Ectodermal cell (in vitro differentiated cells): ENCODE data around the gene RHOG.

Experiments
- H3K27ac ChIP-seq: 2 replicates; pipeline ENCODE4 v1.7.0; 2013; ENCODE audit warnings: mild to moderate bottlenecking, low read depth, low read length; ENCODE audit not compliant: insufficient read depth, poor library complexity, severe bottlenecking
- H3K27me3 ChIP-seq: 2 replicates; pipeline ENCODE4 v1.7.0; 2013; ENCODE audit warnings: mild to moderate bottlenecking, low read length; ENCODE audit not compliant: insufficient read depth, control insufficient read depth, poor library complexity, severe bottlenecking
- H3K36me3 ChIP-seq: one replicate; pipeline ENCODE4 v1.7.0; 2013; ENCODE audit warnings: low read length; ENCODE audit not compliant: control insufficient read depth, insufficient read depth
- H3K4me1 ChIP-seq: one replicate; pipeline ENCODE4 v1.7.0; 2013; ENCODE audit warnings: low read length; ENCODE audit not compliant: control insufficient read depth, insufficient read depth
- H3K4me3 ChIP-seq: 2 replicates; pipeline ENCODE4 v1.7.0; 2013; ENCODE audit warnings: low read depth, low read length, control low read depth; ENCODE audit not compliant: insufficient read depth
- H3K9me3 ChIP-seq: 2 replicates; pipeline ENCODE4 v1.7.0; 2013; ENCODE audit warnings: mild to moderate bottlenecking, low read length, moderate library complexity; ENCODE audit not compliant: control insufficient read depth
- WGBS, 2 experiments: methylation state at CpG; one replicate each; pipeline ENCODE4 v1.1.7; 2013; ENCODE audit warnings: missing lambda C conversion rate in 2 of 2; 5-methylcytosine and 5-hydroxymethylcytosine counted together

The RHOG gene

DNA sequence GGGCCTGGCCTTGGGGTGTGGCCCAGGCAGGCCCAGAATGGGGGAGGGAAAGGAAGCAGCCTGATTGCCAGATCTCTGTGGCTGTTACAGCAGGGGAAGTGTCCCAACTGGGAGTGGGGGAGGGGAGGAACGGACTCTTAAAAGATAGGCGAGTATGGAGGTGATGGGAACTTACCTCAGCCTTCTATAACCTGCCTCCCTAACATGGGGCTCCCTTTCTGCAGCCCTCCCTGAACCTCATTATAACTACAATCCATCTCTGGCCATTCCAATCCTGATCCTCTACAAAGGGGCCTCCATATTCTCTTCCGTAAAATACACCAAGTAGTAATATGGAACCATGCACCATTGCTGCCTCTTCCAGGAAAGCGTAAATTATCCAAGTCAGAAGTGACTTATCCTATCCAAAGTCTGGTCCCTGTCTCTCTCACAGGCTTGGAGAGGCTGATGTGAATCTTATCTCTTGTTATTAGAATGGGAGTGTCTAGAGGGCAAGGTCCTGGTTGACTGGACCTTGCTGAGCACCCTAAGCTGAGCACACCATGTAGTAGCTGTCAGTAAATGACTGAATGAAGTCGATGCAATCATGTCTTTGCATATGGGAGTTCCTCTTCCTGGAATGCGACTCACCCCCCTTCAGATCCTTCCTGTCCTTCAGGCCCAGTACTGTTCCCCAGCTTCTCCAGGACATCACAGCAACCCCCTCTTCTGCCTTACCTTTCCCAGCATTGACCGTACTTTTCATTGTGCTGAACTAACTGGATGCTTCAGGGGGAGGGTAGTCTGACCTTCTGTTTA lies 5.9 kb downstream of the RHOG start:
- no peaks in the 10 kb centered on the region for H3K36me3 ChIP-seq
- WGBS, 2 experiments, result 82 to 91% methylated on average over 7 of the region's 7 CpGs

GRCh38 chr11:3834349-3834663 lies 6.5 kb downstream of the RHOG start:
- H3K36me3 ChIP-seq, result no peaks in the 10 kb centered on the region
- no peak overlapping the region for H3K4me3 ChIP-seq
- H3K27me3 ChIP-seq, result no peaks in the 10 kb centered on the region
- 84 to 88% methylated on average over 4 of the region's 4 CpGs for WGBS, 2 experiments
- no peaks in the 10 kb centered on the region for H3K4me1 ChIP-seq
- no peak overlapping the region for H3K27ac ChIP-seq
- no peaks in the 10 kb centered on the region for H3K9me3 ChIP-seq

More for the DNA sequence above, 5.9 kb downstream of the RHOG start:
- no peaks in the 10 kb centered on the region for H3K27me3 ChIP-seq
- H3K4me3 ChIP-seq, result no peak overlapping the region
- H3K9me3 ChIP-seq, result no peaks in the 10 kb centered on the region
- H3K4me1 ChIP-seq, result peaks cover 4% of the 10 kb centered on the region
- H3K27ac ChIP-seq, result no peak overlapping the region

DNA sequence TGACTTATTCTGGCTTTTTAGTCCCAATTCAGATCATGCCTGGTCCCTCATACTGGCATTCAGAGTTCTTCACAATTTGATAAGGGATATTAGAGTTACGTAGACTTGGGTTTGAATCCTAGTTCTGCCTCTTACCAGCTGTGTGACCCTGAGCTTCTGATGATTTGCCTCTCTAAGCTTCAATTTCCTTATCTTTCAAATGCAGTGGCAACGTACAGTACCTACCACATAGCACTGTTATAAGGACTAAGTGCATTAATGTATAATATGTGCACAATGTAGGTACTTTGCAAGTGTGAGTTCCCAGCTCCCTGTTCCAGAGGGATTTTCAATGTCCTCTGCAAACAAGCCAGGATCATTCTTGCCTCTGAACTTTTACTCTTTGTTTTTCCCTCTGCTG lies 7.3 kb downstream of the RHOG start:
- Histone ChIP-seq H3K4me1 (no peaks in the 10 kb centered on the region), H3K36me3 (no peaks in the 10 kb centered on the region)

GRCh38 chr11:3832816-3833215 lies 7.9 kb downstream of the RHOG start:
- 88 to 100% methylated on average over 2 of the region's 2 CpGs for WGBS, 2 experiments
- H3K4me3 ChIP-seq, result no peak overlapping the region
- H3K4me1 ChIP-seq, result no peaks in the 10 kb centered on the region
- H3K27ac ChIP-seq, result no peak overlapping the region
- H3K36me3 ChIP-seq, result peaks cover under 1% of the 10 kb centered on the region
- H3K27me3 ChIP-seq, result no peaks in the 10 kb centered on the region
- no peaks in the 10 kb centered on the region for H3K9me3 ChIP-seq

More for the DNA sequence above, 7.3 kb downstream of the RHOG start:
- no peak overlapping the region for H3K4me3 ChIP-seq
- no peaks in the 10 kb centered on the region for H3K27me3 ChIP-seq
- H3K27ac ChIP-seq, result no peak overlapping the region
- 89 to 100% methylated on average over 1 to 2 of the region's 2 CpGs for WGBS, 2 experiments
- H3K9me3 ChIP-seq, result no peaks in the 10 kb centered on the region

GRCh38 chr11:3831378-3832239 lies 9.2 kb downstream of the RHOG start:
- Histone ChIP-seq H3K27me3 (no peaks in the 10 kb centered on the region), H3K4me1 (peaks cover 6% of the 10 kb centered on the region), H3K36me3 (peaks cover 7% of the 10 kb centered on the region), H3K9me3 (no peaks in the 10 kb centered on the region), H3K27ac (no peak overlapping the region), H3K4me3 (no peak overlapping the region)
- 85% methylated on average over 12 of the region's 13 CpGs for WGBS, 2 experiments

DNA sequence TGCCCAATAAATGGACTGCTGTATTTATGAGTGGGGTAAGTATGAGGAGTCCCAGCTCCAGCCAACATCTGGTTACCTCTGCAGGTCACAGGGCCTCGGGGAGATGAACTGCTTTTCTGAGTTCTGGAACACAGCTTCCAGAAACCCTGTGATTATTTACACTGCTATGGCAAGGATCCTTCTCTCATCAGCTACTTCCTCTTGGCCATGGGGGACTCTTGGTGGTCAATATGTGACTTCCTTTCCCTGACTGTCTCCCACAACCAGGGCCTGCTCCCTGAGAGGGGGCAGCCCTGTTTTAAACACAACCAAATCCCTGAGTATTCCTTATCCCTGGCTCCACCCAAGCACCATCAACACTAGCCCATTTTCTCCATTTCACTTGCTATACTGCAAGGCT lies 10.0 kb downstream of the RHOG start:
- Histone ChIP-seq H3K4me1 (peaks cover 6% of the 10 kb centered on the region), H3K4me3 (no peak overlapping the region), H3K27ac (no peak overlapping the region), H3K36me3 (peaks cover 7% of the 10 kb centered on the region), H3K27me3 (no peaks in the 10 kb centered on the region), H3K9me3 (no peaks in the 10 kb centered on the region)
- WGBS, 2 experiments, result 84 to 98% methylated on average over 1 of the region's 1 CpG

- Histone ChIP-seq H3K4me1 (peaks cover 6% of the 10 kb centered on the region), H3K9me3 (no peaks in the 10 kb centered on the region), H3K4me3 (no peak overlapping the region), H3K27ac (no peak overlapping the region), H3K36me3 (peaks cover 7% of the 10 kb centered on the region), H3K27me3 (no peaks in the 10 kb centered on the region)
- 87 to 98% methylated on average over 3 of the region's 3 CpGs for WGBS, 2 experiments
These were observed 10.7 kb downstream of the RHOG start for GRCh38 chr11:3830088-3830487.

GRCh38 chr11:3827434-3828186 lies 13.1 kb downstream of the RHOG start:
- H3K4me1 ChIP-seq, result peaks cover 6% of the 10 kb centered on the region
- peaks cover 7% of the 10 kb centered on the region for H3K36me3 ChIP-seq
- H3K9me3 ChIP-seq, result no peaks in the 10 kb centered on the region
- 95% methylated on average over 35 of the region's 35 CpGs for WGBS, 2 experiments
- no peaks in the 10 kb centered on the region for H3K27me3 ChIP-seq
- H3K27ac ChIP-seq, result no peak overlapping the region
- H3K4me3 ChIP-seq, result no peak overlapping the region

- WGBS, 2 experiments, result 45 to 57% methylated on average over 3 of the region's 3 CpGs
- H3K27ac ChIP-seq, result no peak overlapping the region
- peaks cover 6% of the 10 kb centered on the region for H3K4me1 ChIP-seq
- H3K4me3 ChIP-seq, result no peak overlapping the region
- peaks cover 7% of the 10 kb centered on the region for H3K36me3 ChIP-seq
- no peaks in the 10 kb centered on the region for H3K27me3 ChIP-seq
- no peaks in the 10 kb centered on the region for H3K9me3 ChIP-seq
These were observed 14.0 kb downstream of the RHOG start for GRCh38 chr11:3826721-3827120.
